ENCODE measurements around the gene SGMS1.

DNA sequence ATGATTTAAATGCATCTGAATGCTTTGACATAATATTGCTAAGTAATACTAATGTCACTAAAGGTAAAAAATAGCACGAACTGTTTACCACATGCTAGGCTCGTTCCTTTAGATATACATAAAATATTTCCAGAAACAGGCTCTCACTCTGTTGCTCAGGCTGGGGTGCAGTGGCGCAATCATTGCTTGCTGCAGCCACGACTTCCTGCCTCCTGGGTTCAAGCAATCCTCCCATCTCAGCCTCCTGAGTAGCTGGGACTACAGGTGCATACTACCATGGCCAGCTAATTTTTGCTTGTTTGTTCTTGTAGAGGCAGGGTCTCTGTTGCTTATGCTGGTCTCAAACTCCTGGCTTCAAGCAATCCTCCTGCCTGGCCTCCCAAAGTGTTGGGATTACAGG, 183.3 kb downstream of the SGMS1 start:
- no peak for TF ChIP-seq CTCF (IDR thresholded peaks at IDR 0.05)
- TF ChIP-seq EZH2 (IDR thresholded peaks at IDR 0.05; ENCODE audit: borderline replicate concordance, insufficient read depth, low read depth, low read length, poor library complexity, severe bottlenecking) = no peak
